ENCODE results near the gene NEK11.

The NEK11 gene, protein sequence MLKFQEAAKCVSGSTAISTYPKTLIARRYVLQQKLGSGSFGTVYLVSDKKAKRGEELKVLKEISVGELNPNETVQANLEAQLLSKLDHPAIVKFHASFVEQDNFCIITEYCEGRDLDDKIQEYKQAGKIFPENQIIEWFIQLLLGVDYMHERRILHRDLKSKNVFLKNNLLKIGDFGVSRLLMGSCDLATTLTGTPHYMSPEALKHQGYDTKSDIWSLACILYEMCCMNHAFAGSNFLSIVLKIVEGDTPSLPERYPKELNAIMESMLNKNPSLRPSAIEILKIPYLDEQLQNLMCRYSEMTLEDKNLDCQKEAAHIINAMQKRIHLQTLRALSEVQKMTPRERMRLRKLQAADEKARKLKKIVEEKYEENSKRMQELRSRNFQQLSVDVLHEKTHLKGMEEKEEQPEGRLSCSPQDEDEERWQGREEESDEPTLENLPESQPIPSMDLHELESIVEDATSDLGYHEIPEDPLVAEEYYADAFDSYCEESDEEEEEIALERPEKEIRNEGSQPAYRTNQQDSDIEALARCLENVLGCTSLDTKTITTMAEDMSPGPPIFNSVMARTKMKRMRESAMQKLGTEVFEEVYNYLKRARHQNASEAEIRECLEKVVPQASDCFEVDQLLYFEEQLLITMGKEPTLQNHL

DNA sequence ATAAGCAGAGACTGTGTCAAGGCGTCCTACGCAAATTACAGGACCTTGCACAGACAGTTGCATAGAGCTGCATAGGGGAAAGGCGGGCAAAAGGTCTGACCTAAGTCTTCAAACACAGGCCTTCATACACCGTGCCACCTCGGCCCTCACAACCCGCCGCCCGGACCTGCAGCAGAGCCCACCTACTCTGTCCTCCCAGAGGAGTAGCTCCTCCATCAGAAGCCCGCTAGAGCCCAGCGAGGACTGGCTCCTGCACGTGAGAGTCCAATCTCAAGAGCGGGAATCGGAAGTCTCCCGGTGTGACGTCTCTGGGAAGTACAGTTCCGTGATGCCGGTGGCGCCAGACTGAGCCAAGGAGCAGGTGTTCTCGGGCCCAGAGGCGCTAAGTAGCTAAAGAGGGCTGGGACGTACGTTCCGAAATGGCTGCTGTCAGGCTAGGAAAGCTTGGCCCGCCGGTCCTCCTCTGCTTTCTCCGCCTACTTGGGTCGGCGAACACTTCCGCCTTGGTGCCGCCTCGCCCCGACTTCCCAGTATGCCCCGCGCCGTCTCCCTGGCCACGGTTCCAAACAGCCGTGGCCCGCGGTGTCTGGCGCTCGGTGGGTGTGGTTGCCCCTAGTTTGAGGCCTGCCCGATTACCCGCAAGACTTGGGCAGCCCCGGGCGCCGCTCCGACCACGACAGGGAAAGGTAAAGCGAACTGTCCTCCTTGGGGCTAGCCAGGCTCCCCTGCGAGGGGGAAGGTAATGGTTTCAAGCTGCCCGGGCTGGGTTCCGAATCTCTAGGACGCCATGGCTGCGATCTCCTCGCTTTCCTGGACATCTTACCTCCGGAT is at the start of gene NEK11, which contains the start of gene ASTE1:
TSS of gene NEK11 (plus strand) at position 557 of the 831 bp plus-strand sequence. CDS start 2,832 bp downstream, outside the sequence.
TSS of gene ASTE1 (minus strand) at position 505 of the 831 bp plus-strand sequence. CDS start 1,519 bp downstream, outside the sequence.
- DNase-seq (ENCODE audit: extremely low spot score, insufficient read length, low read depth), result peak; percentile 79
- peak; percentile 96 for FAIRE-seq

DNA sequence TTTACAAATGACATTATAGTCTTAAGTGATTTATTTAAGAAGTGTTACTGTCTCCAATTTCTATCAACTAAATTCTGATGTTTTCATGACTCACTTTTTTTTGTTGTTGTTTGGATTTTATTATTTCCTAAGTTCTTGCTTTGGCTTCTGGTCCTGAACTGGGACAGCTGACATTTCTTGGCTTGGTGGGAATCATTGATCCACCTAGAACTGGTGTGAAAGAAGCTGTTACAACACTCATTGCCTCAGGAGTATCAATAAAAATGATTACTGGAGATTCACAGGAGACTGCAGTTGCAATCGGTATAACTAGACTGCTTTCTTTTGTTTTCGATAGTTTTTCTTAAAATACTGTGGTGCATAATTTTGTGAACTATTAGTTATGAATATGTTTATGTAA is 47.6 kb upstream of the NEK11 start:
- no peak for FAIRE-seq
- DNase-seq (ENCODE audit: extremely low spot score, insufficient read length, low read depth), result no peak

DNA sequence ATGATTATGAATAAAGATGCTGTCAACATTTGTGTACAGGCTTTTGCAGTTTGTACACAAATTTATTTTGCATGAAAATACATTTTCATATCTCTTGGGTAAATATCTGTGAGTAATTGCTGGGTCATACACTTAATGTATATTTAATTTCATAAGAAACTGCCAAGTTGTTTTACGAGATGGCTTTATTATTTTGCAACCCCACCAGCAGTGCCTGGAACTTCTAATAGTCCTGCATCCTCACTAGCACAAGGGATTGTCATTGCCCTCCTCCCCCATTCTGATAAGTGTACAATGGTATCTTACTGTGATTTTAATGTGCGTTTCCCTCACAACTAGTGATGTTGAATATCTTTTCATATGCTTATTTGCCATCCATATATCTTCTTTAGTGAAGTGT is 45.2 kb upstream of the NEK11 start:
- DNase-seq (ENCODE audit: extremely low spot score, insufficient read length, low read depth), result no peak
- FAIRE-seq, result no peak

DNA sequence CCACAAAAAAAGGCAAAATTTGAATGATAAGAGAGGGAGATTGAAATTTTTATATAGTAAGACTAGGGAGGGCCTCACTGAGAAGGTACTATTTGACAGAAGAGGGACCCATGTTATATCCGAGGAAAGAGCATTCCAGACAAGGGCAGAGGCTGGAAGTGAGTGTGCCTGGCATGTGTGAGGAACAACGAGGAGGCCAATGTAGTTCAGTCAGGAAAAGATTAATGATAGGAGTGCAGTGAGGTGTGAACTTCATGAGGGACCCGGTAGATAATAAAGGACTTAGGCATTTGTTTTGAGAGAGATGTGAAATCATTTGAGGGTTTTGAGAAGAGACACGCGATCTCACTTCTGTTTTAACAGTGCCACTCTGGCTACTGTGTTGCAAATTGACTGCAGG is 36.4 kb upstream of the NEK11 start:
- DNase-seq (ENCODE audit: extremely low spot score, insufficient read length, low read depth), result no peak
- no peak for FAIRE-seq

DNA sequence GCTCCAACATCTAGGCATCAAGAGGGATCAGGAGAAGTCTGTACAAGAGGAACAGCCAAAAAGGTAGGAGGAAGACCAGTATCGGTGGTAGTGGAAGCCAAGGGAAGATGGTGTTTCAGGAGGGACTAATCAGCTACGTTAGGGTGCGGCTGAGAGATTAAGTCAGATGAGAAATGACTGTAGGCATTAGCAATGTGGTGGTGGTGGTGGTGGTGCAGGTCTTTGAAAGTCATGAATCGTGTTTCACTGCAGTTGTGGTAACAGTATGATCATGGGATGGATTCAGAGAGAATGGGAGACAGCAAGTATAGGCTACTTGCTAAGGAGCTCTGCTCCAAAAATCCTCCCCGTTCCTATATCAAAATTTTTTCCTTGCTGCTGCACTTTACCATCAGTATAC is 35.6 kb upstream of the NEK11 start:
- no peak for DNase-seq (ENCODE audit: extremely low spot score, insufficient read length, low read depth)
- FAIRE-seq, result no peak

DNA sequence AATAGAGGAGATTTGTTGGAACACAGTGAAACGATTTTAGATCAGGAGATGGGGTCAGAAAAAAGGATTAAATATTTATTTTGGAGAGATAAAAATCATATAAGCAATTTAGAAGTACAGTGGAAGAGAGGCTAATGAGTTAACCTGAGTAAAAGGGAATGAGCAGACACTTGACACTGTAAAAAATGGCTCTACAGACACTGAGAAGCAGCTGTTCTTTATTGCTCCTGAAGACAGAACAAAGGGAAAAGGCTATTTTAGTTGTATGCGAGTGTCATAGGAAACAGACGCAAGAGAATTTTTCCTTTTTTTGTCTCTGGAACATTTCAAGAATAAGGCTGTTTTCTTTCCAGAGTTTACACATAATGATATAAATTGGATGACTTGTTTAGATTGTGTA is 34.3 kb upstream of the NEK11 start:
- FAIRE-seq (no peak), DNase-seq (ENCODE audit: extremely low spot score, insufficient read length, low read depth) (no peak)

DNA sequence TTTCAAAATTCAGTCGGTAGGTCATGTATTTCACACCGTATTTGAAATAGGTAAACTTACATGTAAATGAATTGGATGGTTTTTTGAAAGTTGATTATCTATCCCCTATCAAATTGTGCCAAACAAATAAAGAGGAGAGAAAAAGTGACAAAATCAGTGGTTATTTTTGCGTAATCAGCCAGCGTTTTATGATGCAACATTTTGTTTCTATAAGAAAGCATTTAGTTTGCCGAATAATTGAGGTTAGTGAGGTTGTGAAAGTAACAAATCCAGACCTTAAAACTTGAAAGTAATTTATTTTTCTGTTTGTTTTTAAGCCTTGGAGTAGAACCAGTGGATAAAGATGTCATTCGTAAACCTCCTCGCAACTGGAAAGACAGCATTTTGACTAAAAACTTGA is 29.4 kb upstream of the NEK11 start:
- FAIRE-seq (no peak), DNase-seq (ENCODE audit: extremely low spot score, insufficient read length, low read depth) (no peak)

DNA sequence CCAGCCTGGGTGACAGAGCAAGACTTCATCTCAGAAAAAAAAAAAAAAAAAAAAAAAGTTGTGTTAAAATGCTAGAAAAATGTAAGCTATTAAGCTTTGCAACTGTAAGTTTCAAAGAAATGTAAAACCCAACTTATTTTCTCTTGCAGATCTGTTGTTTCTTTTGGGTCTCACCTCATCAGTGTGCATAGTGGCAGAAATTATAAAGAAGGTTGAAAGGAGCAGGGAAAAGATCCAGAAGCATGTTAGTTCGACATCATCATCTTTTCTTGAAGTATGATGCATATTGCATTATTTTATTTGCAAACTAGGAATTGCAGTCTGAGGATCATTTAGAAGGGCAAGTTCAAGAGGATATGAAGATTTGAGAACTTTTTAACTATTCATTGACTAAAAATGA is 25.6 kb upstream of the NEK11 start:
- no peak for DNase-seq (ENCODE audit: extremely low spot score, insufficient read length, low read depth)
- FAIRE-seq, result no peak

DNA sequence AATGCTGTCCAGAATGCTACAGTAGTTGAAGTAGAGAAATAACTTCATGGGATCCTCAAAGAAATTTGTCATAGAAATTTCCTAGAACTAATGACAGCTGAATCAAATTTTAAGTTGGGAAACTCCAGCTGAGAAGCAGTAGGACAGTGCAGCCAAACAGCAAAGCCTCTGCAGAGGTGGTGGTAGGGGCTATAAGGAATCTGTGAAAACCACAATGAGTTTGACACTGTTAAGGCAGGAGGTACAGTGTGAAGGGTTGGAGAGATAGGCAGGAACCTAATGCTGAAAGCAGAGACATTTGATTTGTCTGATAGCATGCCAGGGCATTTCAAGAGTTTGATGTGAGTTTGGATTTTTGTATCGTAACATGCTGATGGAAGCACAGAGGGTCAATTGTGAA is 22.1 kb upstream of the NEK11 start:
- DNase-seq (ENCODE audit: extremely low spot score, insufficient read length, low read depth) (no peak), FAIRE-seq (no peak)

DNA sequence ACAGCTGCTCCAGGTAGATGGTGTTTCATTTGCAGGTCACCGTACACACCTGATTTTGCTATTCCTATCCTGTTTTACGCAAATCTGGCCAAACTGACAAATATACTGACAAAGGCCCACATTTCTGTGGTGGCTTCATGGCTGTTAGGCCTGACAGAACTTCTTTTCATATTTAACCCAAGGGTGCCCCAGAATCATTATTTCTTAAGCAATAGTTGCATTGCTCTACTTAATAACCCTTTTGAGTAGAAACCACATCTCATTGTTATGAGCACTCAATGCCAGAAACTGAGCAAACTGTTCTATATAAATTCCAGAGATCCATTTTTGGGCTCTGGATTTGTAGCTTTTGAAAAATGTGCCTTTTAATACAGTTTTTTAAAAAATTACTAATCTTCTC is 19.4 kb upstream of the NEK11 start:
- no peak for FAIRE-seq

DNA sequence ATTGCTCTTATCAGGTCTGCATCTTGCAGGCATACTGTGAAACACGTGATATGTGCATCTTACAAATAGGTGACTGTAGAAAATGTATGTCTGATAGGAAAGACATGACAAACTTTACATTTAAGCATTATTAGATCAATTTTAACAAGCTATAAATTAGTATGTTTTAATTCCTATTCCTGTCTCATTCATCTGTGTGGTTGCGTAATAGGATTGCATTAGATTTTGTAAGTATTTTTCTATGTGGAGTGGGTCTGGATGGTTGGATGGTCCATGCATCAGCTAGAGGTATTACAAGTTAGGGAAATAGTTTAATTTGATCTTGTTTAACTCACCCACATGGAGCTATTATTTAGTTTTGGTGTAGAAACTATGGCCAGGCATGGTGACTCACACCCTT is 18.9 kb upstream of the NEK11 start:
- DNase-seq (ENCODE audit: extremely low spot score, insufficient read length, low read depth), result no peak

More for the DNA sequence above, 19.4 kb upstream of the NEK11 start:
- DNase-seq (ENCODE audit: extremely low spot score, insufficient read length, low read depth), result no peak

DNA sequence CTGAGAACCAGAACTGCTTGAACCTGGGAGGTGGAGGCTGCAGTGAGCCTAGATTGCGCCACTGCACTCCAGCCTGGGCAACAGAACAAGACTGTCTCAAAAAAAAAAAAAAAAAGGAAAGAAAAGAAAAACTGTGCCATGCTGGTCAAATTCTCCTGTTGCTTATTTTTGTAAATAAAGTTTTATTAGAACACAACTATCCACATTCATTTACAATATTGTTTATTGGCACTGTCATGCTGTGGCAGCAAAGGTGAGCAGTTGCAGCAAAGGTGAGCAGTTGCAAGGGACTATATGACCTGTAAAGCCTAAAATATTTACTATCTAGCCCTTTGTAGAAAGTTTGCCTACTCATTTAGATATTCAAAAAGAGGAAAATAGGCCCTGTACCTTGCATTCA is 18.4 kb upstream of the NEK11 start:
- no peak for DNase-seq (ENCODE audit: extremely low spot score, insufficient read length, low read depth)

More for the DNA sequence above, 18.9 kb upstream of the NEK11 start:
- no peak for FAIRE-seq

DNA sequence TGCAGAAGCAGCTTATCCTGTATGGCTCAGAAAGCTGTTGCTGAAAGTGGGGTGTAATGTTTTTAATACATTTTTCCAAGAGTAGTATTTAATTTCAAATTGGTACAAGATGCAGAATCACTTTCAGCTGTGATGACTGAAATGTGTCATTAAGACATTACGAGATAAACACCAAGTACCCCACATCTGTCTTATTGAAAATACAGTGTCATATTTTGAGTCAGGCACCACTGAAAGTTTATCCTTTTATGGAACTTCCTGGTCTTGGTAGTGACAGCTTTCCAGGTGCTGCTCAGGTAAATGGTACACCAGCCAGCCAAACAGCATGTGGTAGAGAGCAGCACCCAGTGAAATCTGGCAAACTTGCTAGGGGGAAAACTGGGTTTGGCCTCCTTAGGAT is 17.0 kb upstream of the NEK11 start:
- DNase-seq (ENCODE audit: extremely low spot score, insufficient read length, low read depth), result no peak
- FAIRE-seq, result no peak

More for the DNA sequence above, 18.4 kb upstream of the NEK11 start:
- no peak for FAIRE-seq

DNA sequence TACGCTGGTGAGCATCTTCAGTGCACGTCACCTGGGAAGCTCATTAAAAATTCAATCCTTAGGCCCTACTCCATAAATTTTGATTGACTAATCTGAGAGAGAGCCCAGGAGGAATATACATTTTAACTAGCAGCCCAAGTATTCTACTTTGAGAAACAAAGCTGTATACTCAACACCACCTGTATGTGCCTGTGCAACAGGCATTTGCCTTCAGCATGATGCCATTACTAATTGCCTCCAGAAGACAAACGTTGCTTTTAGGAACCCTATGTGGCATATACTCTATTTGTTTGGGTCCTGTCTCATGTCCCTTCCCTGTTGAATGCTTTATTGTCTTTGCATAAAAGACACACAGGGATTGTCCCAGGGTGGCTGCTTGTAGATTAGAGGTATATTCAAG is 7.7 kb upstream of the NEK11 start:
- DNase-seq (ENCODE audit: extremely low spot score, insufficient read length, low read depth), result no peak
- no peak for FAIRE-seq

DNA sequence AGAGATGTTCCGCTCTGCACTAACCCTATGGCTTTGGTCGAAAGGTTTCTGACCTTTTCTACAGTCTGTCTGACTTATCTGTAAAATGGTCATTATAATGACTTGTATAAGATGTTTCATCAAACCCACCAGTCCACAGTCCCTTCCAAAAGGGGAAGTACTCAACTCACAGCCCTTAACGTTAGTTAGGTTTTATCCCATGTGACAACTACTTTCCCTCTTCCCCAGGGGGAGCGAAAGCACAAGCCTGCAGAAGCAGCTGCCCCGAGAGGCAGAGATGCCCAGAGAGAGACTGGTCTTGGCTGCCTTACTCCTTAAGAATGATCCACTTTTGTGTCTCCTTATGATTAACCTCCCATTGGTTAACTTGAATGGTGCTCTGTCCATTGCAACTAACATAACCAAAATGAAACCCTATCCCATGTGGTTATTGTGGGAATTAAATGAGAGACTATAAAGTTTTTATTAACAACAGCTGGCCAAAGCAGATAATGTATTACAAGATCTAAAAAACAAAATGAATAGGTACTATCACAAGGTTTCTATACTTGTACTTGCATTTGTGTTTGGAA is 6.5 kb upstream of the NEK11 start:
- DNase-seq (ENCODE audit: extremely low spot score, insufficient read length, low read depth), result no peak
- peak; percentile 29 for FAIRE-seq

DNA sequence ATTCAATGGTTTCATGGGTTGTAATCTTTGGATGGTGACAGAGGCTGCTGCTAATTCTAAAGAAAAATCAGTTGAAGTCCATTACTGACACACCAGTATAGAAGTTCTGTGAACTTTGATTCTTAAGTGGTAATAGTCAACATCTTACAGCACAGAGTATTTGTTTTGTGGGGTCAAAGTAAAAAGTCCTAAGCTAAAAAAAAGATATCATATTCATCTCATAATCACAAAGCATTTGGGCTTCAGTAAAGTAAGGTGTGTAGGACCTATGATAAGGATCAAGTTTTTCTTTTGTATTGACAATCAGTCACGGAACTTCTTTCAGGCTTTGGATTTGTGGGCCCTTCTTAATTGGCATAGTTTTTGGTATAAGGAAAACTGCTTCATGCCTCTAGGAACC is 1.1 kb upstream of the NEK11 start:
- DNase-seq (ENCODE audit: extremely low spot score, insufficient read length, low read depth), result no peak
- no peak for FAIRE-seq

DNA sequence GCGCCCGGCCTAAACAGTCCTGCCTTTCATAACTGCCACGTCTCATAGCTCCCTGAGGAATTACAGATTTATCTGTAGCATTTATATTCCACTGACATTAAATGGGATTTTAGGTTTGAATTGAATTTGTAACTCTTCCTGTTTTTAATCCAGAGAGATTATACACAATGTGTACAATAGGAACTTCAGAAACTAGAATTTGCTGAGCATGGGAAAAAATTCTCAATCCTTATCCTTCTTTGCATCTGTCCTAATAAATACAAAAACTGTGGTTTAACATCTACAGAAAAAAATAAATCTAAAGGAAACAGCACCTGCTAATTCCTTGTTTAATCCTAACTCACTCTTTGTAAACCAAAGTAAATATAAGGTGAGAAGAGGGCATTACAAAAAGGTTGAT is 2.2 kb downstream of the NEK11 start:
- DNase-seq (ENCODE audit: extremely low spot score, insufficient read length, low read depth) (no peak), FAIRE-seq (no peak)

DNA sequence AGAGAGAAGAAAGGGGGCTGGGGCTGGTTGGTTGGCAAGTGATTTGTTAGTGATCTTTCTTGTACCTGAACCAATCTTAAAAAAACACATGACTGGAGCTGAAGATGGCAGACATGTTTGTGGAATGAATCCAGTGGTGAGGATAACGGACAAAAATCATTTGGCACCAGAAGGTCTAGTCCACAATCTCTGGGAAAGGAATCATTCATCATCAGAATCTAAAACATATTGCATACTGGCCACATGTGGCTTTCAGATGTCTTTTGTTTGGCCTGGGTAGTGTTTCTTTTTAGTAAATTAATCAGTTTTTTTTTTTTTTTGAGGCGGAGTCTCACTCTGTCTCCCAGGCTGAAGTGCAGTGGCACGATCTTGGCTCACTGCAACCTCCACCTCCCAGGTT is 5.0 kb downstream of the NEK11 start:
- FAIRE-seq, result no peak
- no peak for DNase-seq (ENCODE audit: extremely low spot score, insufficient read length, low read depth)

DNA sequence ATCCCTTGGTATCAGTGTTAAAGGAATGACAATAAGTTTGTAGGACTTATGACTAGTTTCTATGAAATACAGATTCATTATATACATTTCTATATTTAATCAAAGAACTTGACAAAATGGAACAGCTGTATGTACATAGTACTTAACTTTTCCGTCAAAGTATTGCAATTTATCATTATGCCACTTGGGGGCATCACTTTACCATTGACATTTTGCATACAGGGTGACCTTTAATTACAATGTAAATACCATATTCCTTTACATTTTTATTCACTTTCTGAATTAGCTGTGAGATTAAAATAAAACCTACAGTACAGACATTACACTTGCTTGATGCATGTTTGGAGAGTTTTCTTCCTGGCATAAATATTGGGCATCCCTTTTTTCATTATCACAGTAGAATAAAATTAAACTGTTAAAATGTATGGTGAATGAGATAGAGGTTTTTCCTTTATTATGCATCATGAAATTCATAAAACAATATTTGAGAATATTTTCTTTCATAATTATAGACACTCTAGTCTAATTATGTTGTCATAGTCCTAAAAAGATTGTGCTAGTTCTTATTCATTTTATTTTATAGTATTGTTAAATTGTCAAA is 6.9 kb downstream of the NEK11 start:
- DNase-seq (ENCODE audit: extremely low spot score, insufficient read length, low read depth) (peak; percentile 15), FAIRE-seq (peak; percentile 81)

All from GM18507 (cell line).